ENCODE results near the gene TMEM131L.

- TF ChIP-seq CTCF (IDR thresholded peaks at IDR 0.05) (peak in 1 of 3 donors; percentile 22), POLR2A (IDR thresholded peaks at IDR 0.05) (no peak)
These were observed 33.0 kb upstream of the TMEM131L start for GRCh38 chr4:153432965-153433753.
